ENCODE data around the gene CRIP2.

The CRIP2 gene

GRCh38 chr14:105480807-105481801 lies 6.5 kb downstream of the CRIP2 start:
- TF ChIP-seq CTCF (conservative IDR thresholded peaks at IDR 0.05; ENCODE audit: low read depth, low read length) = peak; percentile 95
- DNase-seq (ENCODE audit: low read depth) = peak; percentile 88
- H3K4me3 ChIP-seq (ENCODE audit: low read depth, low read length) = peak overlapping the region; percentile 59

GRCh38 chr14:105481886-105482457 lies 7.4 kb downstream of the CRIP2 start:
- peak; percentile 99 for DNase-seq (ENCODE audit: low read depth)
- peak overlapping the region; percentile 59 for H3K4me3 ChIP-seq (ENCODE audit: low read depth, low read length)
- peak; percentile 41 for TF ChIP-seq CTCF (conservative IDR thresholded peaks at IDR 0.05; ENCODE audit: low read depth, low read length)

GRCh38 chr14:105482486-105483110 lies 8.0 kb downstream of the CRIP2 start:
- no peak for DNase-seq (ENCODE audit: low read depth)
- no peak for TF ChIP-seq CTCF (conservative IDR thresholded peaks at IDR 0.05; ENCODE audit: low read depth, low read length)
- no peak overlapping the region for H3K4me3 ChIP-seq (ENCODE audit: low read depth, low read length)

- TF ChIP-seq CTCF (conservative IDR thresholded peaks at IDR 0.05; ENCODE audit: low read depth, low read length) = no peak
- no peak for DNase-seq (ENCODE audit: low read depth)
- no peak overlapping the region for H3K4me3 ChIP-seq (ENCODE audit: low read depth, low read length)
Measured at GRCh38 chr14:105483300-105484068, 8.9 kb downstream of the CRIP2 start.

GRCh38 chr14:105484069-105484996 lies 9.7 kb downstream of the CRIP2 start:
- H3K4me3 ChIP-seq (ENCODE audit: low read depth, low read length) = no peak overlapping the region
- no peak for DNase-seq (ENCODE audit: low read depth)

More at GRCh38 chr14:105484069-105484996, 9.7 kb downstream of the CRIP2 start:
- no peak for TF ChIP-seq CTCF (conservative IDR thresholded peaks at IDR 0.05; ENCODE audit: low read depth, low read length)

Data from choroid plexus epithelial cell (primary cell).